K562 (cell line): ENCODE results near the gene ADAM19. TPM values are rescaled to one million over a fixed set of nuclear protein-coding genes. Genes with fewer than 3 reads are reported as not detected.

Source experiments
- ATAC-seq: fragments of 200-7000 bp; cut with Tn5 transposase; 3 replicates; pipeline ENCODE4 v1.9.1; 2020; ENCODE audit warnings: moderate library complexity
- BruUV-seq: library from RNA; stranded (reverse); fragments of 400-500 nt; replicated peaks from 2 replicates; lab custom pipeline; 2021; lab: Mats Ljungman, UMichigan
- CTCF ChIA-PET: fragments of 300-600 bp; formaldehyde crosslinking; extraction: SDS; loops from one replicate; lab custom pipeline; 2021; ENCODE audit warnings: low intra/inter-chr PET ratio; lab: Yijun Ruan, JAX
- POLR2A ChIA-PET: fragments of 300-600, 350-650 bp; sonication (Branson Sonifier 250); formaldehyde crosslinking; extraction: SDS; loops from one replicate; lab custom pipeline; 2021; ENCODE audit warnings: antibody characterized with exemption, inconsistent platforms; lab: Yijun Ruan, JAX
- DNase-seq, 4 experiments: peaks; one replicate each; pipeline versions ENCODE4 v3.0.0 to v3.0.0-alpha.2; 2011 to 2018; ENCODE audit warnings: low spot score in 3 of 4, mixed read lengths in 3 of 4; ENCODE audit errors: extremely low read depth in 1 of 4
- FAIRE-seq: peaks from 2 replicates; lab custom pipeline; 2011; peaks lifted over from hg19 to GRCh38; lab: Jason Lieb, UNC
- H2AFZ ChIP-seq: 2 replicates; pipeline ENCODE4 v1.6.0; 2011; ENCODE audit warnings: low read depth, low read length, control low read depth, inconsistent platforms
- H3K27ac ChIP-seq: fragments of 200-600 bp; 3 replicates; pipeline ENCODE4 v1.8.0; 2011; ENCODE audit warnings: low read depth, mild to moderate bottlenecking, control low read depth, inconsistent platforms, low read length, moderate library complexity, mixed read lengths; ENCODE audit errors: extremely low read depth
- H3K27me3 ChIP-seq, 2 experiments: fragments of 300-600 bp in 1 of 2; 2 replicates in 1 of 2; 3 replicates in 1 of 2; pipeline versions ENCODE4 v1.6.0 to v1.8.0; 2011; ENCODE audit warnings: inconsistent platforms in 2 of 2, low read length in 2 of 2, mild to moderate bottlenecking in 1 of 2, mixed read lengths in 1 of 2, moderate library complexity in 1 of 2; ENCODE audit not compliant: control insufficient read depth in 2 of 2, insufficient read depth in 2 of 2
- H3K36me3 ChIP-seq: fragments of 300-600 bp; 3 replicates; pipeline ENCODE4 v1.8.0; 2011; ENCODE audit warnings: mild to moderate bottlenecking, low read length, inconsistent platforms; ENCODE audit not compliant: control insufficient read depth, insufficient read depth
- H3K4me1 ChIP-seq, 2 experiments: fragments of 200-600 bp in 1 of 2; replicated peaks in 1 of 2; 2 replicates in 1 of 2; 3 replicates in 1 of 2; pipeline versions ENCODE4 v1.5.1 to v1.8.0; 2011; ENCODE audit warnings: inconsistent platforms in 2 of 2, low read length in 2 of 2, mild to moderate bottlenecking in 1 of 2, mixed read lengths in 1 of 2, moderate library complexity in 1 of 2; ENCODE audit not compliant: control insufficient read depth in 2 of 2, insufficient read depth in 2 of 2
- H3K4me2 ChIP-seq: 2 replicates; pipeline ENCODE4 v1.6.1; 2011; ENCODE audit warnings: low read length, control low read depth, inconsistent platforms, mixed read lengths; ENCODE audit not compliant: insufficient read depth
- H3K4me3 ChIP-seq: fragments of 200-600 bp; sonication (generic), shearing (Covaris generic); 2 replicates; pipeline ENCODE4 v1.5.1; 2016; ENCODE audit warnings: control low read depth, inconsistent platforms
- H3K79me2 ChIP-seq: fragments of 200-600 bp; 3 replicates; pipeline ENCODE4 v1.8.0; 2011; ENCODE audit warnings: low read length, inconsistent platforms; ENCODE audit not compliant: control insufficient read depth, insufficient read depth
- H3K9ac ChIP-seq, 2 experiments: 2 replicates each; pipeline versions ENCODE4 v1.6.0 to v1.6.1; 2011; ENCODE audit warnings: low read depth in 2 of 2, low read length in 2 of 2, control low read depth in 1 of 2, inconsistent platforms in 1 of 2, mild to moderate bottlenecking in 1 of 2, mixed read lengths in 1 of 2; ENCODE audit not compliant: insufficient read depth in 1 of 2
- H3K9me1 ChIP-seq: one replicate; pipeline ENCODE4 v1.6.0; 2011; ENCODE audit warnings: inconsistent platforms, mild to moderate bottlenecking, low read length, moderate library complexity; ENCODE audit not compliant: control insufficient read depth, insufficient read depth
- H3K9me3 ChIP-seq: replicated peaks from 2 replicates; pipeline ENCODE4 v1.5.1; 2011; ENCODE audit warnings: low read depth, low read length, inconsistent platforms; ENCODE audit not compliant: control insufficient read depth, insufficient read depth
- H4K20me1 ChIP-seq: replicated peaks from 2 replicates; pipeline ENCODE4 v1.6.1; 2011; ENCODE audit warnings: low read length, inconsistent platforms, mixed read lengths; ENCODE audit not compliant: control insufficient read depth, insufficient read depth
- ARID4B ChIP-seq: sonication (generic); formaldehyde crosslinking; IDR thresholded peaks from 2 replicates; pipeline ENCODE4 v1.8.0; 2022; ENCODE audit warnings: mild to moderate bottlenecking, missing genetic modification reagents
- BRCA1 ChIP-seq, 2 experiments: fragments of 450-650 bp in 1 of 2; sonication (generic) in 1 of 2; formaldehyde crosslinking in 1 of 2; IDR thresholded peaks; 2 replicates each; pipeline versions ENCODE4 v1.5.0 to v1.6.1; 2017 to 2020; ENCODE audit warnings: mild to moderate bottlenecking in 1 of 2, missing genetic modification reagents in 1 of 2
- ETV6 ChIP-seq, 3 experiments: fragments of 150-350 bp in 1 of 3; sonication (generic) in 1 of 3; formaldehyde crosslinking in 1 of 3; IDR thresholded peaks; 2 replicates each; pipeline versions ENCODE4 v1.6.1 to v1.8.0; 2014 to 2022; ENCODE audit warnings: borderline replicate concordance in 2 of 3, low read depth in 2 of 3, antibody characterized with exemption in 1 of 3, low read length in 1 of 3, mild to moderate bottlenecking in 1 of 3, missing genetic modification reagents in 1 of 3
- GMEB1 ChIP-seq: fragments of 250-450 bp; sonication (Bioruptor Pico); IDR thresholded peaks from 2 replicates; pipeline ENCODE4 v1.4.0; 2020; ENCODE audit warnings: mild to moderate bottlenecking
- NFATC3 ChIP-seq: fragments of 450-650 bp; IDR thresholded peaks from 2 replicates; pipeline ENCODE4 v1.6.1; 2017; ENCODE audit warnings: mild to moderate bottlenecking
- NR2C2 ChIP-seq, 2 experiments: fragments of 200-800 bp in 1 of 2; sonication (Bioruptor generic) in 1 of 2; sonication (generic) in 1 of 2; formaldehyde crosslinking in 1 of 2; IDR thresholded peaks; 2 replicates each; pipeline versions ENCODE4 v1.6.1 to v1.8.0; 2016 to 2022; ENCODE audit warnings: mild to moderate bottlenecking in 1 of 2, missing compliant biosample characterization in 1 of 2, missing genetic modification characterization in 1 of 2, missing genetic modification reagents in 1 of 2
- TEAD1 ChIP-seq, 2 experiments: fragments of 450-650 bp in 1 of 2; sonication (generic) in 1 of 2; formaldehyde crosslinking; IDR thresholded peaks; 2 replicates each; pipeline versions ENCODE4 v1.4.0 to v1.8.0; 2020 to 2022; ENCODE audit warnings: mild to moderate bottlenecking in 2 of 2, missing genetic modification reagents in 1 of 2
- ZKSCAN1 ChIP-seq: fragments of 150-350 bp; IDR thresholded peaks from 2 replicates; pipeline ENCODE4 v1.6.1; 2016; ENCODE audit warnings: low read depth, low read length
- ZNF655 ChIP-seq: fragments of 250-450 bp; sonication (Bioruptor Pico); IDR thresholded peaks from 2 replicates; pipeline ENCODE4 v1.5.0; 2021
- ZNF668 ChIP-seq: fragments of 250-450 bp; sonication (Bioruptor Pico); IDR thresholded peaks from 2 replicates; pipeline ENCODE4 v1.8.0; 2022; ENCODE audit warnings: mild to moderate bottlenecking, inconsistent platforms
- WGBS: fragments of 100-300 bp; shearing (Covaris generic); methylation state at CpG from one replicate; pipeline ENCODE4 v1.1.6; 2016; ENCODE audit warnings: low coverage, mixed read lengths; ENCODE audit not compliant: insufficient coverage; ENCODE audit errors: missing lambda C conversion rate; 5-methylcytosine and 5-hydroxymethylcytosine counted together
- in situ Hi-C: fragments of 300-500 bp; cut with MboI; formaldehyde crosslinking; loops from 4 replicates; pipeline ENCODE4 v1.15.0; 2018; ENCODE audit warnings: inconsistent platforms, mixed read lengths
- intact Hi-C: fragments of 100-400 bp; cut with micrococcal nuclease; formaldehyde crosslinking; loops from 2 replicates; pipeline ENCODE4 v1.14.2; 2022
- polyA plus RNA-seq, 8 experiments: library from polyadenylated mRNA; depleted of rRNA in 4 of 8; stranded (reverse) in 5 of 8; unstranded in 3 of 8; fragments of >200 nt; fragmentation: Nextera tagmentation in 2 of 8; fragmentation: Illumina TruSeq in 1 of 8; extraction: Ambion mirVana in 2 of 8; extraction: Trizol in 1 of 8; gene quantifications; 2 replicates each; pipeline versions ENCODE4 v1.2.1 to v1.2.3, GENCODE V29; 2011 to 2014; ENCODE audit warnings: inconsistent platforms in 1 of 8, missing spikeins in 1 of 8
- total RNA-seq, 7 experiments: library from RNA; depleted of rRNA in 6 of 7; stranded (reverse); fragments of >200 nt in 6 of 7; fragmentation: Illumina TruSeq in 2 of 7; extraction: Trizol in 2 of 7; gene quantifications; 2 replicates each; pipeline versions ENCODE4 v1.2.1 to v1.2.3, GENCODE V29; 2011 to 2021; ENCODE audit warnings: low replicate concordance in 1 of 7

Gene ADAM19
- total and polyA plus RNA-seq, 9 of the 15 experiments (the other 6 are each of a cell fraction or from before 2014, with no cell fraction given) = 0.11 to 1.1 (median 0.43) TPM

GRCh38 chr5:157593052-157593757, 17.6 kb upstream of the ADAM19 start:
- Histone ChIP-seq H3K9me1 (no peaks in the 10 kb centered on the region), H3K9me3 (no peaks in the 10 kb centered on the region), H3K4me2 (no peak overlapping the region), H3K79me2 (no peaks in the 10 kb centered on the region), H4K20me1 (no peaks in the 10 kb centered on the region), H3K4me1 (no peaks in the 10 kb centered on the region; a peak in 1 of 5 replicates), H3K9ac (no peak overlapping the region), H2AFZ (no peak overlapping the region; the same call in 1 of the 2 replicates), H3K27ac (no peak overlapping the region), H3K4me3 (no peak overlapping the region), H3K27me3 (no peaks in the 10 kb centered on the region), H3K36me3 (no peaks in the 10 kb centered on the region)
- DNase-seq (no peak), ATAC-seq (no peak), FAIRE-seq (no peak)
- in situ Hi-C loops = no loop called here
- TF ChIP-seq ARID4B (no peak), ZKSCAN1 (no peak), ZNF655 (CRISPR knock-in tag) (no peak), NR2C2 (CRISPR knock-in tag; IDR thresholded peaks at IDR 0.05) (no peak), NR2C2 (tag; IDR thresholded peaks at IDR 0.05) (no peak), NFATC3 (no peak), TEAD1 (CRISPR knock-in tag; IDR thresholded peaks at IDR 0.05) (no peak), GMEB1 (CRISPR knock-in tag) (no peak), ZNF668 (CRISPR knock-in tag) (no peak), ETV6 (IDR thresholded peaks at IDR 0.05; ENCODE audit: borderline replicate concordance in 1 of 2, low read depth in 2 of 2, low read length in 1 of 2) (no peak), ETV6 (CRISPR knock-in tag; IDR thresholded peaks at IDR 0.05; ENCODE audit: borderline replicate concordance) (no peak), BRCA1 (IDR thresholded peaks at IDR 0.05) (no peak), BRCA1 (CRISPR knock-in tag; IDR thresholded peaks at IDR 0.05) (no peak)
- intact Hi-C loops = no loop called here
- no TSS peak for BruUV-seq
- ChIA-PET POLR2A (interaction anchor here (1.0 to 1.4 kb wide), 2 partner anchors 15 to 31 kb away, joined by 3 read pairs; no protein-coding TSS in a partner anchor), CTCF (no interaction called here)
- 38% methylated on average over 6 of the region's 6 CpGs for WGBS
